ENCODE data around the gene SOWAHA.
A peak's percentile ranks its signal among the peaks of the same experiment; 100 is the strongest.

The SOWAHA gene

DNA sequence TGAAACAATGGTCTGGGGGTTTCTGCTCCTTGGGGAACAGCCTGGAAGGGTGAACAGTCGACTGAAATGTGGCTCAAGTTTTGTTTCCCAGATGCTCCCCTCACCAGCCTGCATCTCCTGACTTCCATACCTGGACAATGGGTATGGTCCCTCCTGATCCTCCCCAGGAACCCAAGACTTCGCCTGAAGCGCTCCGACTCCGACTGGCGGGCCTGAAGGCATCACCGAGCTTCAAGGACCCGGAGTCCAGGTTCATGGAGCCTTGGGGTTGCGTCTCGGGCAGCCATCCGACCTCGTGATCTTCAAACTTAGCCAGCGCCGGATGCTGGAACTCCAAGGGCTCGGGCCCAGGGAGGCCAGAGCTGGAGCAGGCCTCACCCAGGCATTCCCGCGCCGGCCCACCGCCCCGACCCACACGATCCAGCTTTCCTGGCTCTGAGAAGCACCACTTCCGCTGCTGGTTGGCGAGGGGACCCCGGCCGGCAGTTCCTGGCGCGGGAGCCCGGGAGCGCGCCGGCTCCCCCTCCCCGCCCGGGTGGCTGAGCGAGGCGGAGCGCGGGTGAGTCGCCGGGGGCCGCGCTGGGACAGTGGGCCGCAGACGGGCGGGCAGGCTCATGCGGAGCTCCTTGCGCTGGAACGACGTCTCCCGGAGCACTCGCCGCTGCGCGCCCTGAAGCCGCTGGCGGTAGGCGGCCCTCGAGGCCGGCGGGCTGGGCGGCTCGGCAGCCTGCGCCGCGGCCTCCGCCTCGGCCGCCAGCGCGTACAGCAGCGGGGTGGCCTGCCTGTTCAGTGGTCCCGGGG, 12.1 kb downstream of the SOWAHA start:
- Histone ChIP-seq H3K9me3 (no peaks in the 10 kb centered on the region), H3K4me2 (no peak overlapping the region), H4K20me1 (peaks cover 35% of the 10 kb centered on the region; the same call in 1 of the 2 replicates), H3K36me3 (no peaks in the 10 kb centered on the region), H3K4me1 (no peaks in the 10 kb centered on the region; the same call in 1 of the 2 replicates), H3K27ac (no peak overlapping the region), H3K9ac (no peak overlapping the region), H3K27me3 (peaks cover 100% of the 10 kb centered on the region), H3K4me3 (no peak overlapping the region)
- no peak for TF ChIP-seq Cebpa-rat (IDR thresholded peaks at IDR 0.05)

DNA sequence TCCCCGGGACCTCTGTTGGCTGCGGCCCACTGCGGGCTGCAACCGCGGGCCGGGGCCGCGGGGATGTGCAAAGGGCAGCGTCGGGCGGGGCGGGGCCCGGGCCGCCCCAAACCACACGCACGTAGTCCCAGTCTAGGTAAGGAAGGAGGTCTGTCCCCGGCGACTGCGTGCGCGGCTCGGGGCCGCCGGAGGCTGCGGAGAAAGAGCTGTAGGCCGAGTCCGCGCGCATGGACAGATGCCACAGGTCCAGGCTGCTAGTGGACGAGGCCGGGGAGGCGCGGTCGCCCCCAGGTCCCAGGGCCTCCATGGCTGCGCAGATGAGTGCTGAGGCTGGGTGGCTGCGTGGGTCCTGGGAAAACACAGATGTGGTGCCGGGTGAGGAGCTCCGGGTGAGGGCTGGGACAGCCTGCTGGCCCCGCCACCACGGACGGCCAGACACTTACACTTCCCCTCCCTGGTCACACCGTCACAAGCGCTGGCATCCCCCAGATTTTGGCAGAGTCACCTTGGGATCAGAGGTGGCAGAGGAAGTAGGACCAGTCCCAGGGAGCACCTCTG, 12.8 kb downstream of the SOWAHA start:
- Histone ChIP-seq H3K27ac (no peak overlapping the region), H3K27me3 (peaks cover 100% of the 10 kb centered on the region), H3K9me3 (no peaks in the 10 kb centered on the region), H3K4me2 (no peak overlapping the region), H3K9ac (no peak overlapping the region), H3K4me3 (no peak overlapping the region), H4K20me1 (peaks cover 35% of the 10 kb centered on the region; the same call in 1 of the 2 replicates), H3K4me1 (peaks cover 5% of the 10 kb centered on the region), H3K36me3 (no peaks in the 10 kb centered on the region)
- no peak for TF ChIP-seq Cebpa-rat (IDR thresholded peaks at IDR 0.05)

DNA sequence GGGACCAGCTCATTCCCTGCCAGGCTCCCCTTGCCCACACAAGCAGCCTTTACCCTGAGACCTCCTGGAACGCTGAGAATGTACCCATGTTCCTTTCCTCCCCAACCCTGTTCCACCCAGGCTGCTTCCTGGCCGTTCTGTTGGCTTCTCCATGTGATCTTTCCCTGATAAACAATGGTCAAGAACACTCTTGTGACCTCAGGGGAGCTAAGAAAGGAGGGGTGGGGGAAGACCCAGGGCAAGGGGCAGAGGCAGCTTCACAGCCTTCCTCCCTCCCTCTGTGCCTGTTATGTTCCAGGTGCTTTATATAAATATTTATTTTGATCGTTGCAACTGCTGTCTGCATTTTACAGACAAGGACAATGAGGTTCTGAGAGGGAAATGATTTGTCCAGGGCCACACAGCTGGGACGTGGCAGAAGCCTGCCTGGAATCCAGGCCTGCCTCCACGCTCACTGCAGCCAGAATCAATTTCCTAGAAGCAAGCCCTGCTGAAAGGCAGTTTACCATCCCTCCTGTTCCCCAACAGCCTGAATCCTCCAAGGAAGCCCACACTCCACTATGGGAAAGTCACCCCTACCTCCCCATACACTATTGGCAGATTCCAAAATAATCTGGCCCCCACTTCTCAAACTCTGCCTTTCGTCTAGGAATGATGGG, 13.5 kb downstream of the SOWAHA start:
- H3K27ac ChIP-seq: no peak overlapping the region
- peaks cover 5% of the 10 kb centered on the region for H3K4me1 ChIP-seq
- TF ChIP-seq Cebpa-rat (IDR thresholded peaks at IDR 0.05): no peak
- H3K4me2 ChIP-seq: no peak overlapping the region
- no peaks in the 10 kb centered on the region for H3K36me3 ChIP-seq
- no peak overlapping the region for H3K4me3 ChIP-seq
- no peak overlapping the region for H3K9ac ChIP-seq
- peaks cover 35% of the 10 kb centered on the region; the same call in 1 of the 2 replicates for H4K20me1 ChIP-seq
- H3K27me3 ChIP-seq: peaks cover 100% of the 10 kb centered on the region
- no peaks in the 10 kb centered on the region for H3K9me3 ChIP-seq

DNA sequence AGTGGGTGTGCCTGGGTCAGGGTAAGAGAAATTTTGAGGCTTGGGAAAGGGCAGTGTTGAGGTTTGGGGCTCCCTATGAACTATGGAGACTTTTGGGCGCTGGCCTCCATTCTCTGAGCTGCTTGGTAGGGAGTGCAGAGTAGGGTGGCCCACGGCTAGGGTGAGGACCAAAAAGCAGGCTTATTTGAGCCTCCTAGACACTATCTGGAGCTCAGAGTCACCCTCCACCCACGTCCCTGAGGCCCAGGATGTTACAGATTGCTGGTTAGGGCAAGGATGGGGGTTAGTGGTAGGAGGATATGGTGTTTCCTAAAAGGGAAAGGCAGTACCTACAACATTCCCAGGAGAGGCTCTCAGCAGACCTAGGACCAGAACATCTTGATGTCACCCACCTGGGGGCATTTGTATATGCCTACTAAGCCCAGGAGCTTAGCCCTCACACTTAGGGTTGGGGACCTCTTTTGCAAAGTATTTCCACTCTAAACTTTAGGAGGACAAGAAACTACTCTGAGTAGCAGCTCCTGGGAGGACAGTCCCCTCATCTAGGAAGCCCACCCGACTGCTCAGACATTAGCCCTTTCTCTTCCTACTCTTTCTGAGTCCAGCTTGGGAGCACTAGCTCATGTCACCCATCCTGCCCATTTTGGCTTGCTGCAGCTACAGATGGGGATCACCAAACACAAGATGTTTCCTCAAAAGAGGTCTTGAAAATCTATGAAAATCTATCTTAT, 15.0 kb downstream of the SOWAHA start:
- no peak for TF ChIP-seq Cebpa-rat (IDR thresholded peaks at IDR 0.05)
- Histone ChIP-seq H3K9ac (no peak overlapping the region), H3K27ac (no peak overlapping the region), H3K4me2 (no peak overlapping the region), H3K4me1 (peaks cover 5% of the 10 kb centered on the region), H4K20me1 (peaks cover 30% of the 10 kb centered on the region; the same call in 1 of the 2 replicates), H3K36me3 (no peaks in the 10 kb centered on the region), H3K9me3 (no peaks in the 10 kb centered on the region), H3K27me3 (peaks cover 92% of the 10 kb centered on the region), H3K4me3 (no peak overlapping the region)

DNA sequence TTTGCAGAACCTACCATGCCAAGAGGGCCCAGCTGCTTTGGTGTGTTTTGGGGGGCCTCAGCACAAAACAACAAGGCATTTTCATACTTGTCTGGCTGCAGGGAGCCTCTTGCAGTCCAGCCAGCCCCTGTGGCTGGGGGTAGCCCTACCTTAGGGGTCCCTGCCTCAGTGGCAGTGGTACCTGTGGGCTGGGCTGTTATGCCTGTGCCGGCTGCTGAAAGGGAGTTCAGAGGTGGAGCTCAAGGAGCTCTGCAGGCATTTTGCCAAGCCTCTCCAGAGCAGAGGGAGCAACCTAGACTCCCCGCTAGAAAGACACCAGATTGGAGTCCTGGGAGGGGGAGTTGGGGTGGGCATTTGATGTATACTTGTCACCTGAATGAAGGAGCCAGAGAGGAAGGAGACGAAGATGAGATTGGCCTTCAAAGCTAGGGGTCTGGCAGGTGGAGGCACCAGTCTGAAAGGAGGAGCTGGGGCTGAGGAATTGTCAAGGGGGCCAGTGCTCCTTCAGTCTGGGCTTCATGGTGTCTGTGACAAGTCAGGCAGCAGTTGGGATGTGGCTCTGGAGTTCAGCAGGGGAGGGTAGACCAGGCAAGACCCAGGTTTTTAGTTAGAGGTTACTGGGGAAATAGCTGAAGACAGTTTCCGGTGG, 15.9 kb downstream of the SOWAHA start:
- Histone ChIP-seq H3K36me3 (no peaks in the 10 kb centered on the region), H3K9ac (no peak overlapping the region), H3K9me3 (no peaks in the 10 kb centered on the region), H4K20me1 (peaks cover 24% of the 10 kb centered on the region; the same call in 1 of the 2 replicates), H3K4me1 (peaks cover 5% of the 10 kb centered on the region), H3K4me2 (no peak overlapping the region), H3K4me3 (no peak overlapping the region), H3K27ac (no peak overlapping the region), H3K27me3 (peaks cover 84% of the 10 kb centered on the region)
- TF ChIP-seq Cebpa-rat (IDR thresholded peaks at IDR 0.05): no peak

DNA sequence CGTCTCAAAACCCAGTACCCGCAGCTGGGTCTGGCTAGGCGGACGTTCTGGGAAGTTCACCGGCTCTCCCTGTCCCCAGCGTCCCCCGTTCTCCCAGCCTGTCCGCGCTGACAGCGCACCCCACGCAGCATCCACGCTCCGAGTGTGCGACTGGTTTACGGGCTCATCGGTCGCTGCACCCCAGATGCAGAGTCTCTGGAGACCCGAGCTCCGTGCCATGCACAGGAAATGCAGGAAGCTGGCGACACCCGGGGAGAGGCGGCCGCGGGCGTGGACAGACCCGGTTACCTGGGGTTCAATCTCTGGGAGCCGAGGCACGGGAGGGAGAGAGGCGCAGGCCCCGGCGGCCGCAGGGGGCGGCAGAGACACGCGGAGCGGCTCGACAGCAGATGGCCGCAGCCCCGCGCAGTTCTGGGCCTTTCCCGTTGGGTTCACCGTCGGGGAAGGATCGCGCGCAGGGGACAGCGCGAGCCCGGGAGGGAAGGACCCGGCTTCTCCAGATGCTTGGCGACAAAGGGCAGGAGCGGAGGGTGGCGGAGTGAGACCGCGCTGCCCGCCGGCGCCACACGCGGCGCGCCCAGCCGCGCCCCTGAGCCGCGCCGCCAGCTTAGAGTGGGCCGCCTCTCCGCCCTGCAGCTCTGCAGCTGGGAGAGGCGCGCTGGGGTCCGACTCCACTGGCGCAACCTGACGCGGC, 16.8 kb downstream of the SOWAHA start:
- peak overlapping the region; percentile 95 for H3K4me2 ChIP-seq
- 0 out of 2 replicates have a peak overlapping the region, but pooled peaks have one; percentile 15 for H3K27ac ChIP-seq
- H3K27me3 ChIP-seq: peaks cover 74% of the 10 kb centered on the region
- no peaks in the 10 kb centered on the region for H3K36me3 ChIP-seq
- peak overlapping the region; percentile 77 for H3K4me3 ChIP-seq
- no peak for TF ChIP-seq Cebpa-rat (IDR thresholded peaks at IDR 0.05)
- H3K9ac ChIP-seq: peak overlapping the region; percentile 60
- peaks cover 5% of the 10 kb centered on the region for H3K4me1 ChIP-seq
- no peaks in the 10 kb centered on the region for H3K9me3 ChIP-seq
- H4K20me1 ChIP-seq: peaks cover 18% of the 10 kb centered on the region; the same call in 1 of the 2 replicates

DNA sequence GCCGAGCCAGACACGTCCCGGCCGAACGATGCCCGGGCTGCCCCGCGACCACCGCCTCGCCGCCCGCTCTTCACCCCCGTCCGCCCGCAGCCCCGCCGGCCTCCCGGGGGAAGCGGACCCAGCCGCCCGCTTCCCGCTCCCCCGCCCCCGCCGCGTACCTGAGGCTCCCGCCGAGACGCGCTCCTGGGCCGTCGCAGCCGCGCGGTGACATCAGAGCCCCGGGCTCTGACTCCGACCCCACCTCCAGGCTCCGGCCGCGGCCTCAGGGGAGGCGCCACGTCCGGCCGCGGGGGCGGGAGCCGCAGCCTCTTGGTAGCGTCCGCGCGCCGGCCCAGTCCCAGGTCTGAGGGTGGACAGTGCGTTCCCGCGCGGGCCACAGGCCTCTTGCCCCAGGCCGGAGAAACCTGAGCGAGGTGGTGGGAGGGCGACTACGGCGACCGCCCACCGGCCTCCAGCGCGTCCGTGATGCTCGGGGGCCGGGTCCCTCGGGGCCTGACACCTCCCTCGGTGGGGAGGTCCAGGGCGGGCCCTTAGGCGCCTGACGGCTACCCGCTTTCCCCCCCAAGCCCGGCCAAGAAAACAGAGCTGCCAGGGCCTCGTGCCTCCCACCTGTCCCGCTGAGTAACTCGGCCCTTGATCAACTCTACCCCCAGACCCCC, 17.5 kb downstream of the SOWAHA start, which contains the start of gene SHROOM1:
Gene SHROOM1, minus strand, starts transcription at position 212 of the 659 bp plus-strand sequence. CDS start 4,507 bp downstream, outside the sequence.
- peaks cover 68% of the 10 kb centered on the region for H3K27me3 ChIP-seq
- H4K20me1 ChIP-seq: peaks cover 12% of the 10 kb centered on the region; the same call in 1 of the 2 replicates
- TF ChIP-seq Cebpa-rat (IDR thresholded peaks at IDR 0.05): no peak
- peak within 1 kb of the TSS; percentile 60 for H3K9ac ChIP-seq
- H3K4me3 ChIP-seq: peak within 1 kb of the TSS; percentile 77
- no peaks in the 10 kb centered on the region for H3K36me3 ChIP-seq
- H3K4me1 ChIP-seq: peaks cover 5% of the 10 kb centered on the region
- H3K9me3 ChIP-seq: no peaks in the 10 kb centered on the region
- 0 out of 2 replicates have a peak within 1 kb of the TSS, but pooled peaks have one; percentile 15 for H3K27ac ChIP-seq
- peak within 1 kb of the TSS; percentile 95 for H3K4me2 ChIP-seq

All from BLaER1 (cell line).